ENCODE results near the gene DENND1C.

DNA sequence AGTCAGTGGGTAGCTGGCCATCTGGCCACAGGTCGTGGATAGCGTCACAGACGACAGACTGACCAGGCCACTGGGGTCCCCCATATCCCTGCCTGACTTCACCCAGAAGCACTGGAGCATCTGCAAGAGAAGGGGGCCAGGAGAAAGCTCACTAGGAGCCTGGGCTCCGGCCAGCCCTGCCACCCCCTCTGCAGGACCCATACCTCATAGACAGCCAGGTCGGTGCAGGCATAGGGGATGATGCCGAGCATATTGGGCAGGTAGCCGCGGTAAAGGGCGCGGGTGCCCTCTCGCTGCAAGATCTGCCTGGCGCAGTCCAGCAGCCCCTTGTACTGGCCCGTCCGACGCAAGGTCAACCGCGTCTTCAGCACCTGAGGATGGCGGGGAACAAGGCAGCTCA lies 54.5 kb downstream of the DENND1C start:
- no peak for TF ChIP-seq ZNF24 (IDR thresholded peaks at IDR 0.05)
- TF ChIP-seq BACH1 (tag; IDR thresholded peaks at IDR 0.05), result no peak

Measured in K562 (cell line).